OCI-LY7 (cell line): Measurements from ENCODE around the gene BBX. TPM values are rescaled to one million over a fixed set of nuclear protein-coding genes. Genes with fewer than 3 reads are reported as not detected.

Experiments used
- BruUV-seq: library from RNA; stranded (reverse); fragments of 400-500 nt; replicated peaks from 2 replicates; lab custom pipeline; 2021; lab: Mats Ljungman, UMichigan
- CTCF ChIA-PET: fragments of 300-600 bp; sonication (Branson Sonifier 250); formaldehyde crosslinking; loops from one replicate; lab custom pipeline; 2022; ENCODE audit warnings: antibody characterized with exemption; ENCODE audit not compliant: unreplicated experiment; lab: Charles Lee
- POLR2A ChIA-PET: fragments of 300-600 bp; sonication (Branson Sonifier 250); formaldehyde crosslinking; loops from one replicate; lab custom pipeline; 2022; ENCODE audit warnings: antibody characterized with exemption; lab: Charles Lee
- DNase-seq: peaks from one replicate; pipeline ENCODE4 v3.0.0-alpha.2; 2015; ENCODE audit warnings: low spot score
- H2AFZ ChIP-seq: fragments of 200-600 bp; sonication (generic), shearing (Covaris generic); 2 replicates; pipeline ENCODE4 v1.6.1; 2014; ENCODE audit warnings: mild to moderate bottlenecking, antibody characterized with exemption, low read length, moderate library complexity
- H3K27ac ChIP-seq: fragments of 200-600 bp; sonication (generic); 2 replicates; pipeline ENCODE4 v1.5.1; 2014; ENCODE audit warnings: mixed run types, low read depth, mild to moderate bottlenecking, moderate library complexity, low read length, inconsistent platforms; ENCODE audit not compliant: poor library complexity, severe bottlenecking
- H3K36me3 ChIP-seq: fragments of 200-600 bp; sonication (generic); 2 replicates; pipeline ENCODE4 v1.6.1; 2014; ENCODE audit warnings: mild to moderate bottlenecking, antibody characterized with exemption, low read length, moderate library complexity, mixed read lengths; ENCODE audit not compliant: insufficient read depth
- H3K4me1 ChIP-seq: fragments of 200-600 bp; sonication (generic); 2 replicates; pipeline ENCODE4 v1.5.1; 2014; ENCODE audit warnings: mild to moderate bottlenecking, low read length; ENCODE audit not compliant: insufficient read depth, poor library complexity, severe bottlenecking
- H3K4me2 ChIP-seq: fragments of 200-600 bp; sonication (generic); 2 replicates; pipeline ENCODE4 v1.6.1; 2014; ENCODE audit warnings: mild to moderate bottlenecking, low read length
- H3K4me3 ChIP-seq: fragments of 200-600 bp; sonication (generic); 2 replicates; pipeline ENCODE4 v1.5.1; 2014; ENCODE audit warnings: mild to moderate bottlenecking, low read depth, low read length; ENCODE audit not compliant: poor library complexity, severe bottlenecking
- H3K79me2 ChIP-seq: fragments of 200-600 bp; sonication (generic); 2 replicates; pipeline ENCODE4 v1.6.1; 2016; ENCODE audit warnings: low read depth, mild to moderate bottlenecking, low read length, moderate library complexity, mixed read lengths; ENCODE audit not compliant: insufficient read depth
- H3K9me2 ChIP-seq: fragments of 200-600 bp; sonication (generic); 2 replicates; pipeline ENCODE4 v1.6.1; 2016; ENCODE audit warnings: mild to moderate bottlenecking, low read length, mixed read lengths; ENCODE audit not compliant: insufficient read depth
- H3K9me3 ChIP-seq: fragments of 200-600 bp; sonication (generic); 2 replicates; pipeline ENCODE4 v1.6.1; 2014; ENCODE audit warnings: mild to moderate bottlenecking, mixed run types, low read length, mixed read lengths
- H4K20me1 ChIP-seq: fragments of 200-600 bp; sonication (generic); 2 replicates; pipeline ENCODE4 v1.6.1; 2014; ENCODE audit warnings: mild to moderate bottlenecking, antibody characterized with exemption, low read length, moderate library complexity, mixed read lengths; ENCODE audit not compliant: insufficient read depth
- CTCF ChIP-seq: fragments of 200-600 bp; sonication (generic); conservative IDR thresholded peaks from 2 replicates; pipeline ENCODE4 v1.5.1; 2014; ENCODE audit warnings: mild to moderate bottlenecking, antibody characterized with exemption, low read length, moderate library complexity, mixed read lengths
- EZH2phosphoT487 ChIP-seq: fragments of 200-600 bp; sonication (generic); IDR thresholded peaks from 2 replicates; pipeline ENCODE4 v1.6.1; 2018; ENCODE audit warnings: low read depth, borderline replicate concordance, mild to moderate bottlenecking, mixed run types, antibody characterized with exemption, low read length, moderate library complexity, mixed read lengths
- intact Hi-C: fragments of 100-400 bp; cut with micrococcal nuclease; formaldehyde crosslinking; loops from one replicate; pipeline ENCODE4 v1.10.0; 2022; ENCODE audit not compliant: unreplicated experiment
- total RNA-seq, 2 experiments: library from RNA; depleted of rRNA in 1 of 2; stranded (reverse); fragments of >200 nt in 1 of 2; shearing (Covaris generic) in 1 of 2; gene quantifications; 2 replicates each; pipeline ENCODE4 v1.2.3, GENCODE V29; 2014 to 2022

BBX gene
- total RNA-seq, 2 experiments from 2014 or later = 27.0 to 49.8 TPM

- intact Hi-C loops = no loop called here
- no TSS peak for BruUV-seq
- no peaks in the 10 kb centered on the region for H3K79me2 ChIP-seq
- no peaks in the 10 kb centered on the region for H3K4me1 ChIP-seq
- ChIA-PET CTCF (no interaction called here), POLR2A (interaction anchor here (0.7 kb wide), 1 partner anchor 81 kb away, joined by 3 read pairs; no protein-coding TSS in a partner anchor)
- H3K4me2 ChIP-seq = no peak overlapping the region
- no peak for DNase-seq
- no peak overlapping the region for H3K27ac ChIP-seq
- H2AFZ ChIP-seq = no peak overlapping the region
- no peaks in the 10 kb centered on the region for H4K20me1 ChIP-seq
- no peak for TF ChIP-seq CTCF
- no peak for TF ChIP-seq EZH2phosphoT487
- H3K36me3 ChIP-seq = peaks cover 16% of the 10 kb centered on the region; the same call in 1 of the 2 replicates
- no peaks in the 10 kb centered on the region for H3K9me2 ChIP-seq
- no peak overlapping the region for H3K4me3 ChIP-seq
- H3K9me3 ChIP-seq = no peaks in the 10 kb centered on the region
Measured at GRCh38 chr3:107761391-107761790, 238.6 kb downstream of the BBX start.

GRCh38 chr3:107765524-107765923, 242.8 kb downstream of the BBX start:
- ChIA-PET CTCF (no interaction called here), POLR2A (interaction anchor here (1.4 to 1.5 kb wide), 2 partner anchors 18 to 26 kb away, joined by 3 read pairs; no protein-coding TSS in a partner anchor)
- H3K36me3 ChIP-seq = peaks cover 11% of the 10 kb centered on the region; the same call in 1 of the 2 replicates
- no peaks in the 10 kb centered on the region for H3K79me2 ChIP-seq
- H3K9me3 ChIP-seq = no peaks in the 10 kb centered on the region
- H3K27ac ChIP-seq = no peak overlapping the region
- no peak overlapping the region for H3K4me2 ChIP-seq
- no peak for TF ChIP-seq CTCF
- no peak for TF ChIP-seq EZH2phosphoT487
- H4K20me1 ChIP-seq = no peaks in the 10 kb centered on the region
- no TSS peak for BruUV-seq
- intact Hi-C loops = no loop called here
- no peaks in the 10 kb centered on the region for H3K4me1 ChIP-seq
- no peaks in the 10 kb centered on the region for H3K9me2 ChIP-seq
- no peak overlapping the region for H2AFZ ChIP-seq
- DNase-seq = no peak
- no peak overlapping the region for H3K4me3 ChIP-seq

- Histone ChIP-seq H3K9me2 (no peaks in the 10 kb centered on the region), H3K4me1 (no peaks in the 10 kb centered on the region), H3K4me2 (no peak overlapping the region), H3K27ac (no peak overlapping the region), H3K36me3 (peaks cover 11% of the 10 kb centered on the region; the same call in 1 of the 2 replicates), H3K4me3 (no peak overlapping the region), H3K79me2 (no peaks in the 10 kb centered on the region), H3K9me3 (no peaks in the 10 kb centered on the region), H2AFZ (no peak overlapping the region), H4K20me1 (no peaks in the 10 kb centered on the region)
- POLR2A ChIA-PET = interaction anchor here (1.0 kb wide), 1 partner anchor 26 kb away, joined by 3 read pairs; no protein-coding TSS in a partner anchor
- no TSS peak for BruUV-seq
- no peak for DNase-seq
- intact Hi-C loops = no loop called here
- TF ChIP-seq CTCF = no peak
- TF ChIP-seq EZH2phosphoT487 = no peak
- CTCF ChIA-PET = no interaction called here
Measured at GRCh38 chr3:107767897-107768605, 245.3 kb downstream of the BBX start.
